Colonic mucosa (tissue), 4 donors: ENCODE results near the gene ROBO4. TPM values are rescaled to one million over a fixed set of nuclear protein-coding genes. Genes with fewer than 3 reads are reported as not detected.

Source experiments
- DNase-seq: peaks from one replicate; pipeline ENCODE4 v3.0.0-alpha.2; 2020
- H3K27ac ChIP-seq: fragments of 200-600 bp; one replicate; pipeline ENCODE4 v1.8.0; 2021
- H3K27me3 ChIP-seq: fragments of 200-600 bp; one replicate; pipeline ENCODE4 v1.8.0; 2021
- H3K36me3 ChIP-seq: fragments of 200-600 bp; one replicate; pipeline ENCODE4 v1.8.0; 2021
- H3K4me1 ChIP-seq: fragments of 200-600 bp; one replicate; pipeline ENCODE4 v1.8.0; 2021; ENCODE audit warnings: mild to moderate bottlenecking
- H3K4me3 ChIP-seq: fragments of 200-600 bp; one replicate; pipeline ENCODE4 v1.8.0; 2021
- H3K9ac ChIP-seq, 2 donors: one replicate each; pipeline ENCODE4 v1.7.0; 2013; ENCODE audit warnings: control low read depth in 2 of 2, low read depth in 2 of 2, low read length in 2 of 2
- H3K9me3 ChIP-seq: fragments of 200-600 bp; one replicate; pipeline ENCODE4 v1.8.0; 2021
- CTCF ChIP-seq: fragments of 200-600 bp; IDR thresholded peaks from one replicate; pipeline ENCODE4 v1.8.0; 2022; ENCODE audit warnings: antibody characterized with exemption, mild to moderate bottlenecking
- intact Hi-C: fragments of 100-400 bp; cut with DNase I; formaldehyde crosslinking; loops from one replicate; pipeline ENCODE4 v1.14.1; 2022
- total RNA-seq, 2 donors: library from RNA; stranded (reverse); fragmentation: NEBNext Ultra II Directional in 1 of 2; extraction: Animal tissue kit (Norgen Biotek cat#: 25700) in 1 of 2; gene quantifications; one replicate each; pipeline ENCODE4 v1.2.1, GENCODE V29; 2021
- donor health status: healthy.
- donor health status: DM: no; HTN: no; CAD: no.
- donor health status: DM: no; HTN: no; CAD: no.

Gene ROBO4
- total RNA-seq, 2 donors from 2014 or later, result 4.0 to 5.0 TPM

DNA sequence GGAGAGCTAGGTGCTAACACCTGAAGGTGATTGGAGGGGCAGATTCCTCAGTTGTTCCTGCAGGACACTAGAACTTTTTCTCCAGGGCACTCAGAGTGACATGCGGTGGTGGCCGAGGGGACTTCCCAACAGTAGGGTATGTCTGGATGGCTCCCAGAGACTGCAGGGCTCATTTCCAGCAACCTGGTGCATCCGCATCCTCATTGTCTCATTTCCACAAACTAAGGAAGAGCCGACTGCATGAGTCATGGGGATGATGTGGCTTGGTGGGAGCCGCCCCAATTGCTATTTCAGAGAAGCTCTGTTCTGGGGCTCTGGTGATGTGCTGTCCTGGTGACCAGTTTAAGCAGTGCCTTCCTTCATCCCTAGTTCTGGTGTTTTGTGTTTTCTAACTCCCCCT lies 2.8 kb upstream of the ROBO4 start:
- intact Hi-C loops, result no loop called here
- no peaks in the 10 kb centered on the region for H3K4me1 ChIP-seq
- TF ChIP-seq CTCF, result no peak
- no peaks in the 10 kb centered on the region for H3K36me3 ChIP-seq
- H3K27me3 ChIP-seq, result no peaks in the 10 kb centered on the region
- H3K9me3 ChIP-seq, result no peaks in the 10 kb centered on the region
- H3K9ac ChIP-seq, result no peak overlapping the region
- no peak overlapping the region for H3K27ac ChIP-seq
- DNase-seq, result no peak
- no peak overlapping the region for H3K4me3 ChIP-seq

DNA sequence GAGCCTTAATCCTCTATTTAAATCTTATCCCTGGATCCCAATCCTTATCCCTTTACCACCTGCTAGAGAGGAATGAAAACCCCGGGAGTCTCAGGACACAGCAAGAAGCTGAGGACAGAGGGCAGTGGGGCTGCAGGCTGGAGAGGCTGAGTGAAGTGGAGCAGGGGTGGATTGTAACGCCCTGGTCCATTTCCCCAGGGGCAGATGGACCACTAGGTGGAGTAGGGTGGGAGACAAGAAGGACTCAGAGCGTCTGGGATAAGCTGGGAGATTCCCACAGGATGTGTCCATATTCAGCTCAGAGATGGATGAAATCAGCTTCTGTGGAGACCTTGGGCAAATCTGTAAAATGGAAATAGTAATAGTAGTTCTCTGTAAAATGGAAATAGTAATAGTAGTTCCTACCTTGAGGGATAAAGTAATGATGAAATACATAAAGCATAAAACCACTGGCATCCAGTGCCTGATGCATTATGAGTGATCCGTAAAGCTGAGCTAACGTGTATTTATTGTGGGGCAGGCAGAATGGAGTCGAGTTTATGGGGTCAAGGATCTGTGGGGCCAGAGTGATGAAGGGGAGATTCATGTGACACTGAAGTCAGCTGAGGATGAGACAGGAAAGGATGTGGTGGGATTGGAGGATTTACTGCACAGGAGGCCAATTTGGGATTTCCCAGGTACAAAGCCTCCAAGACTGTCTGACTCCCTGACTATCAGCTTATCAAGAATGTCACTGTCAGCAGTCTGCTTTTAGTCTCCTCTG lies 1.9 kb upstream of the ROBO4 start:
- DNase-seq, result no peak
- no peak overlapping the region for H3K4me3 ChIP-seq
- TF ChIP-seq CTCF, result no peak
- no peaks in the 10 kb centered on the region for H3K36me3 ChIP-seq
- no peak overlapping the region for H3K27ac ChIP-seq
- H3K9ac ChIP-seq, result no peak overlapping the region
- intact Hi-C loops, result no loop called here
- no peaks in the 10 kb centered on the region for H3K27me3 ChIP-seq
- H3K9me3 ChIP-seq, result no peaks in the 10 kb centered on the region
- no peaks in the 10 kb centered on the region for H3K4me1 ChIP-seq

DNA sequence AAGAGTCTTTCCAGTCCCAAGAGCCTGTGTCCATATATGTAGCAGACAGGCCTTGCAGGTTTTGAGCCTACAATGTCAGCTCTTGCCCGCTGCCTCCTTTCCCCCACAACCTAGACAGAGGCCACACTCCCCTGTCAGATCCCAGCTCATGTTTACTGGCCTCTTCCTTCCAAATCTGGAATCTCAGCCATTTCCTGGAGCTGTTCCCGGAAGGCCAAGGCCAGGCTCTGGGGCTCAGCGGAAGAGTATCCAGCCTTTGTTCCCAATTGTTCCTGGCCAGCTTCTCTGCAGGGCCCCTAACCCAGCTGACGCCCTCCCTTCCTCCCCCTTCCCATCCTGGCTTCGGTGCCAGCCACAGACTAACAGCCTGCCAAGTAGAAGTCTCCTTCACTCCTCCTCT lies 1.0 kb upstream of the ROBO4 start:
- no peak overlapping the region for H3K4me3 ChIP-seq
- intact Hi-C loops, result no loop called here
- H3K4me1 ChIP-seq, result no peaks in the 10 kb centered on the region
- TF ChIP-seq CTCF, result no peak
- no peaks in the 10 kb centered on the region for H3K27me3 ChIP-seq
- no peaks in the 10 kb centered on the region for H3K9me3 ChIP-seq
- no peak for DNase-seq
- no peaks in the 10 kb centered on the region for H3K36me3 ChIP-seq
- H3K27ac ChIP-seq, result no peak overlapping the region
- H3K9ac ChIP-seq, result no peak overlapping the region

GRCh38 chr11:124898263-124898680 lies 607 bp upstream of the ROBO4 start:
- TF ChIP-seq CTCF, result no peak
- Histone ChIP-seq H3K4me3 (no peak overlapping the region), H3K36me3 (no peaks in the 10 kb centered on the region), H3K4me1 (no peaks in the 10 kb centered on the region), H3K9ac (no peak overlapping the region), H3K9me3 (no peaks in the 10 kb centered on the region), H3K27me3 (no peaks in the 10 kb centered on the region), H3K27ac (no peak overlapping the region)
- intact Hi-C loops, result no loop called here
- DNase-seq, result no peak

DNA sequence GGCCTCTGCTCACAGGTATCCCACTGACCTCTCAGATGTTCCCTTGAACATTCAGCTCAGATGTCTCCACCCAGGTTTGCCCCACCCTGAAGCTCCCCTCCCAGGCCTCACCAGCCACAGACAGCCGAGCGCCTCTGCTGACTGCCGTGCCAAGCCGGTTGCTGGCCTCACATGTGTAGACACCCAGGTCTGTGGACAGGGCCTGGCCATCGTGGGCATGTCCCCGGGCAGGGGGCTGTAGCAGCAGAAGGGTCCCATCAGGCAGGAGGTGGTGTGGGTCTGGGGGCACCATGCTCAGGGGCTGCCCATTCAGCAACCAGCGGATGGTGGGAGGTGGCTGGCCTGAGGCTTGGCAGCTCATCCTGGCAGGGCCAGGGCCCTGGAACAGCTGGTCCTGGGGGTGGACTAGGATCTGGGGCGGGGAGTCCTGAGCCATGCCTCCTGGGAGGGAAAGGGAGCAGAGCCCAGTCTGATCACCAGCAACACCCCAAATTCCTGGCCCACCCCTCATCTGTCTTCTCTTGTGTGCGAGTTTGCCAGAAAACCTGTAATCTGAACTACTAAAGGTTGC lies 759 bp downstream of the ROBO4 start:
- peak; percentile 15 for DNase-seq
- peak overlapping the region in 1 of 2 donors; percentile 18 for H3K9ac ChIP-seq
- no peak overlapping the region for H3K4me3 ChIP-seq
- no peak for TF ChIP-seq CTCF
- intact Hi-C loops, result no loop called here
- no peaks in the 10 kb centered on the region for H3K9me3 ChIP-seq
- H3K27ac ChIP-seq, result peak overlapping the region; percentile 12
- H3K4me1 ChIP-seq, result no peaks in the 10 kb centered on the region
- H3K36me3 ChIP-seq, result no peaks in the 10 kb centered on the region
- H3K27me3 ChIP-seq, result no peaks in the 10 kb centered on the region
